Muscle layer of duodenum (tissue), 2 donors: ENCODE results near the gene PHTF2.
"Not testable (repeated sequence)": the region's sequence is repeated elsewhere in the genome, so short reads cannot be mapped to it uniquely, and the experiment has no call there.

Source experiments
- H3K27ac ChIP-seq: one replicate; pipeline ENCODE4 v1.7.0; 2013; ENCODE audit warnings: mild to moderate bottlenecking, low read length
- H3K27me3 ChIP-seq: one replicate; pipeline ENCODE4 v1.7.0; 2013; ENCODE audit warnings: low read depth, mild to moderate bottlenecking, control low read depth, low read length
- H3K36me3 ChIP-seq, 2 donors: one replicate each; pipeline ENCODE4 v1.7.0; 2013; ENCODE audit warnings: low read length in 2 of 2, control low read depth in 1 of 2, mild to moderate bottlenecking in 1 of 2; ENCODE audit not compliant: insufficient read depth in 2 of 2, control insufficient read depth in 1 of 2
- H3K4me1 ChIP-seq, 2 donors: one replicate each; pipeline ENCODE4 v1.7.0; 2013; ENCODE audit warnings: low read length in 2 of 2, mild to moderate bottlenecking in 2 of 2, control low read depth in 1 of 2, moderate library complexity in 1 of 2; ENCODE audit not compliant: insufficient read depth in 2 of 2, control insufficient read depth in 1 of 2
- H3K4me3 ChIP-seq, 2 donors: one replicate each; pipeline ENCODE4 v1.7.0; 2013; ENCODE audit warnings: low read length in 2 of 2, low read depth in 1 of 2, mild to moderate bottlenecking in 1 of 2
- H3K9me3 ChIP-seq, 2 donors: one replicate each; pipeline ENCODE4 v1.7.0; 2013; ENCODE audit warnings: low read length in 2 of 2, control low read depth in 1 of 2, mild to moderate bottlenecking in 1 of 2; ENCODE audit not compliant: control insufficient read depth in 1 of 2
- donor health status: healthy.

The PHTF2 gene

GRCh38 chr7:77771901-77772300 is 26.7 kb upstream of the PHTF2 start:
- peaks cover 6 to 33% of the 10 kb centered on the region in 2 donors for H3K36me3 ChIP-seq
- peaks cover 0 to 4% of the 10 kb centered on the region in 2 donors for H3K9me3 ChIP-seq
- H3K4me1 ChIP-seq = no peaks in the 10 kb centered on the region
- H3K27ac ChIP-seq = no peak overlapping the region
- H3K27me3 ChIP-seq = no peaks in the 10 kb centered on the region
- H3K4me3 ChIP-seq = no peak overlapping the region

- H3K4me3 ChIP-seq = no peak overlapping the region
- peaks cover 20 to 36% of the 10 kb centered on the region in 2 donors for H3K36me3 ChIP-seq
- no peaks in the 10 kb centered on the region for H3K27me3 ChIP-seq
- no peaks in the 10 kb centered on the region for H3K4me1 ChIP-seq
- no peak overlapping the region for H3K27ac ChIP-seq
- H3K9me3 ChIP-seq = peaks cover 0 to 4% of the 10 kb centered on the region in 2 donors
These were observed 20.0 kb upstream of the PHTF2 start for GRCh38 chr7:77778535-77778934.

- no peaks in the 10 kb centered on the region for H3K4me1 ChIP-seq
- no peak overlapping the region for H3K27ac ChIP-seq
- H3K4me3 ChIP-seq = no peak overlapping the region
- H3K36me3 ChIP-seq = peaks cover 10 to 14% of the 10 kb centered on the region in 2 donors
- no peaks in the 10 kb centered on the region for H3K27me3 ChIP-seq
- no peaks in the 10 kb centered on the region for H3K9me3 ChIP-seq
These were observed 16.2 kb upstream of the PHTF2 start for GRCh38 chr7:77782383-77782782.

GRCh38 chr7:77783111-77783510 is 15.5 kb upstream of the PHTF2 start:
- H3K27ac ChIP-seq = no peak overlapping the region
- H3K9me3 ChIP-seq = no peaks in the 10 kb centered on the region
- H3K36me3 ChIP-seq = peaks cover 9 to 14% of the 10 kb centered on the region in 2 donors
- H3K4me3 ChIP-seq = no peak overlapping the region
- no peaks in the 10 kb centered on the region for H3K4me1 ChIP-seq
- H3K27me3 ChIP-seq = no peaks in the 10 kb centered on the region

GRCh38 chr7:77783545-77783944 is 15.0 kb upstream of the PHTF2 start:
- Histone ChIP-seq H3K4me3 (no peak overlapping the region), H3K9me3 (no peaks in the 10 kb centered on the region), H3K36me3 (peaks cover 6 to 11% of the 10 kb centered on the region in 2 donors), H3K4me1 (no peaks in the 10 kb centered on the region), H3K27me3 (no peaks in the 10 kb centered on the region), H3K27ac (no peak overlapping the region)

- not testable (repeated sequence) for H3K27me3 ChIP-seq, H3K4me1 ChIP-seq, H3K36me3 ChIP-seq, H3K27ac ChIP-seq, H3K9me3 ChIP-seq, H3K4me3 ChIP-seq
These were observed 14.1 kb upstream of the PHTF2 start for GRCh38 chr7:77784426-77784825.

GRCh38 chr7:77786018-77786417 is 12.6 kb upstream of the PHTF2 start:
- no peak overlapping the region for H3K4me3 ChIP-seq
- H3K9me3 ChIP-seq = no peaks in the 10 kb centered on the region
- no peak overlapping the region for H3K27ac ChIP-seq
- H3K4me1 ChIP-seq = no peaks in the 10 kb centered on the region
- H3K27me3 ChIP-seq = no peaks in the 10 kb centered on the region
- no peaks in the 10 kb centered on the region for H3K36me3 ChIP-seq

- Histone ChIP-seq H3K4me3 (no peak overlapping the region), H3K9me3 (no peaks in the 10 kb centered on the region), H3K4me1 (no peaks in the 10 kb centered on the region), H3K27me3 (no peaks in the 10 kb centered on the region), H3K36me3 (no peaks in the 10 kb centered on the region), H3K27ac (no peak overlapping the region)
These were observed 11.8 kb upstream of the PHTF2 start for GRCh38 chr7:77786741-77787140.

- no peaks in the 10 kb centered on the region for H3K36me3 ChIP-seq
- H3K4me1 ChIP-seq = no peaks in the 10 kb centered on the region
- H3K9me3 ChIP-seq = no peaks in the 10 kb centered on the region
- H3K4me3 ChIP-seq = no peak overlapping the region
- H3K27me3 ChIP-seq = no peaks in the 10 kb centered on the region
- H3K27ac ChIP-seq = no peak overlapping the region
These were observed 10.2 kb upstream of the PHTF2 start for GRCh38 chr7:77788327-77788902.

- Histone ChIP-seq H3K4me3 (no peak overlapping the region), H3K27ac (no peak overlapping the region), H3K4me1 (peaks cover 3% of the 10 kb centered on the region in 2 donors), H3K9me3 (no peaks in the 10 kb centered on the region), H3K36me3 (peaks cover 5 to 6% of the 10 kb centered on the region in 2 donors), H3K27me3 (no peaks in the 10 kb centered on the region)
These were observed 7.2 kb upstream of the PHTF2 start for GRCh38 chr7:77791336-77791735.

- H3K4me1 ChIP-seq = peaks cover 9% of the 10 kb centered on the region in 2 donors
- H3K27ac ChIP-seq = no peak overlapping the region
- no peaks in the 10 kb centered on the region for H3K27me3 ChIP-seq
- H3K4me3 ChIP-seq = no peak overlapping the region
- H3K36me3 ChIP-seq = peaks cover 5 to 6% of the 10 kb centered on the region in 2 donors
- no peaks in the 10 kb centered on the region for H3K9me3 ChIP-seq
These were observed 6.6 kb upstream of the PHTF2 start for GRCh38 chr7:77791956-77792355.

GRCh38 chr7:77794000-77794399 is 4.6 kb upstream of the PHTF2 start:
- no peak overlapping the region for H3K27ac ChIP-seq
- H3K27me3 ChIP-seq = no peaks in the 10 kb centered on the region
- no peak overlapping the region for H3K4me3 ChIP-seq
- H3K9me3 ChIP-seq = no peaks in the 10 kb centered on the region
- H3K4me1 ChIP-seq = peaks cover 14% of the 10 kb centered on the region in 2 donors
- peaks cover 5 to 6% of the 10 kb centered on the region in 2 donors for H3K36me3 ChIP-seq
